ENCODE results near the gene MEF2A. TPM values are rescaled to one million over a fixed set of nuclear protein-coding genes. Genes with fewer than 3 reads are reported as not detected.

The MEF2A gene
- total and polyA plus RNA-seq, 12 donors = 31.2 to 194 (median 167) TPM

- no peak overlapping the region for H3K27ac ChIP-seq
- H3K4me1 ChIP-seq = no peaks in the 10 kb centered on the region
- WGBS, 2 donors = 63 to 70% methylated on average over 4 of the region's 4 CpGs
- no peak for TF ChIP-seq CTCF (IDR thresholded peaks at IDR 0.05)
- H3K36me3 ChIP-seq = no peaks in the 10 kb centered on the region
- DNase-seq (no peak), ATAC-seq (no peak)
- H3K4me3 ChIP-seq = no peak overlapping the region
- no peaks in the 10 kb centered on the region for H3K27me3 ChIP-seq
- H3K9me3 ChIP-seq = peaks cover 0 to 18% (median 0%) of the 10 kb centered on the region in 11 donors
- intact Hi-C loops (cut with DNase I) = no loop called here
Observed at GRCh38 chr15:99526176-99526575, 39.6 kb upstream of the MEF2A start.

- ATAC-seq = no peak
- 87 to 88% methylated on average over 3 of the region's 3 CpGs for WGBS, 2 donors
- intact Hi-C loops (cut with DNase I) = no loop called here
- Histone ChIP-seq H3K27ac (no peak overlapping the region), H3K27me3 (no peaks in the 10 kb centered on the region), H3K4me3 (no peak overlapping the region), H3K4me1 (no peaks in the 10 kb centered on the region), H3K9me3 (peaks cover 0 to 18% (median 0%) of the 10 kb centered on the region in 11 donors), H3K36me3 (no peaks in the 10 kb centered on the region)
- TF ChIP-seq CTCF (IDR thresholded peaks at IDR 0.05) = no peak
- no peak for DNase-seq
Observed at GRCh38 chr15:99526671-99527070, 39.1 kb upstream of the MEF2A start.

GRCh38 chr15:99536422-99537040 lies 29.3 kb upstream of the MEF2A start:
- H3K4me3 ChIP-seq = no peak overlapping the region
- peaks cover 6 to 23% (median 18%) of the 10 kb centered on the region in 9 donors for H3K4me1 ChIP-seq
- TF ChIP-seq CTCF (IDR thresholded peaks at IDR 0.05) = no peak
- H3K27ac ChIP-seq = peak overlapping the region in 9 of 10 donors; percentile 48 to 76 (median 70)
- DNase-seq = peak; percentile 47 to 62
- H3K36me3 ChIP-seq = no peaks in the 10 kb centered on the region
- H3K9me3 ChIP-seq = peaks cover 0 to 6% (median 0%) of the 10 kb centered on the region in 11 donors
- WGBS, 2 donors = 43 to 61% methylated on average over 4 of the region's 4 CpGs
- H3K27me3 ChIP-seq = no peaks in the 10 kb centered on the region
- peak; percentile 65 to 95 (median 94) for ATAC-seq
- intact Hi-C loops (cut with DNase I) = loop anchor here in 1 of 10 donors (1.0 kb wide), 1 partner anchor 24 kb away; no protein-coding TSS in a partner anchor

- H3K9me3 ChIP-seq = peaks cover 0 to 1% (median 0%) of the 10 kb centered on the region in 11 donors
- intact Hi-C loops (cut with DNase I) = no loop called here
- no peaks in the 10 kb centered on the region for H3K27me3 ChIP-seq
- DNase-seq = peak; percentile 23 to 42
- H3K36me3 ChIP-seq = no peaks in the 10 kb centered on the region
- peak overlapping the region in 9 of 10 donors; percentile 48 to 76 (median 70) for H3K27ac ChIP-seq
- H3K4me3 ChIP-seq = no peak overlapping the region
- ATAC-seq = peak; percentile 55 to 79 (median 67)
- no peak for TF ChIP-seq CTCF (IDR thresholded peaks at IDR 0.05)
- WGBS, 2 donors = 67 to 87% methylated on average over 4 of the region's 4 CpGs
- peaks cover 6 to 23% (median 18%) of the 10 kb centered on the region in 9 donors for H3K4me1 ChIP-seq
Observed at GRCh38 chr15:99537344-99537743, 28.4 kb upstream of the MEF2A start.
